ENCODE data around the gene OXCT1. TPM values are rescaled to one million over a fixed set of nuclear protein-coding genes. Genes with fewer than 3 reads are reported as not detected.

The OXCT1 gene
- total and polyA plus RNA-seq, 2 experiments from 2014 or later: 12.4 to 16.9 TPM

- Histone ChIP-seq H3K9me2 (replicated peaks; ENCODE audit: insufficient read depth) (no peaks in the 10 kb centered on the region), H3K36me3 (replicated peaks; ENCODE audit: insufficient read depth, low read depth) (no peaks in the 10 kb centered on the region), H3K27me3 (no peaks in the 10 kb centered on the region), H3K79me2 (no peaks in the 10 kb centered on the region), H2AFZ (no peak overlapping the region), H4K20me1 (ENCODE audit: insufficient read depth, poor library complexity, severe bottlenecking) (no peaks in the 10 kb centered on the region), H3K4me3 (no peak overlapping the region), H3K27ac (no peak overlapping the region), H3K4me1 (ENCODE audit: insufficient read depth) (no peaks in the 10 kb centered on the region), H3K4me2 (no peak overlapping the region), H3K9me3 (ENCODE audit: low read depth) (no peaks in the 10 kb centered on the region)
- no peak for TF ChIP-seq EZH2 (IDR thresholded peaks at IDR 0.05; ENCODE audit: borderline replicate concordance)
- TF ChIP-seq CTCF (IDR thresholded peaks at IDR 0.05; ENCODE audit: poor library complexity): no peak
- no peak for DNase-seq (ENCODE audit: low spot score)
Observed at GRCh38 chr5:41842777-41843176, 27.4 kb downstream of the OXCT1 start.

- 89% methylated on average over 4 of the region's 4 CpGs for WGBS (ENCODE audit: low lambda C conversion rate, missing lambda C conversion rate)
- Histone ChIP-seq H2AFZ (no peak overlapping the region), H3K4me3 (no peak overlapping the region), H3K4me2 (no peak overlapping the region), H3K4me1 (ENCODE audit: insufficient read depth) (no peaks in the 10 kb centered on the region), H3K27ac (no peak overlapping the region), H3K9me3 (ENCODE audit: low read depth) (no peaks in the 10 kb centered on the region), H3K36me3 (replicated peaks; ENCODE audit: insufficient read depth, low read depth) (no peaks in the 10 kb centered on the region), H3K27me3 (no peaks in the 10 kb centered on the region), H4K20me1 (ENCODE audit: insufficient read depth, poor library complexity, severe bottlenecking) (no peaks in the 10 kb centered on the region), H3K79me2 (no peaks in the 10 kb centered on the region), H3K9me2 (replicated peaks; ENCODE audit: insufficient read depth) (no peaks in the 10 kb centered on the region)
- TF ChIP-seq CTCF (IDR thresholded peaks at IDR 0.05; ENCODE audit: poor library complexity): no peak
- TF ChIP-seq EZH2phosphoT487 (IDR thresholded peaks at IDR 0.05; ENCODE audit: low read depth, severe bottlenecking, unreplicated experiment): no peak
- TF ChIP-seq EZH2 (IDR thresholded peaks at IDR 0.05; ENCODE audit: borderline replicate concordance): no peak
- no peak for DNase-seq (ENCODE audit: low spot score)
Observed at GRCh38 chr5:41841325-41841724, 28.9 kb downstream of the OXCT1 start.

- no peak overlapping the region for H3K27ac ChIP-seq
- H3K36me3 ChIP-seq (replicated peaks; ENCODE audit: insufficient read depth, low read depth): no peaks in the 10 kb centered on the region
- WGBS (ENCODE audit: low lambda C conversion rate, missing lambda C conversion rate): 86% methylated on average over 1 of the region's 1 CpG
- H2AFZ ChIP-seq: no peak overlapping the region
- no peaks in the 10 kb centered on the region for H3K79me2 ChIP-seq
- no peaks in the 10 kb centered on the region for H3K27me3 ChIP-seq
- H3K4me2 ChIP-seq: no peak overlapping the region
- no peak overlapping the region for H3K4me3 ChIP-seq
- no peak for DNase-seq (ENCODE audit: low spot score)
- no peaks in the 10 kb centered on the region for H3K9me3 ChIP-seq (ENCODE audit: low read depth)
- H3K9me2 ChIP-seq (replicated peaks; ENCODE audit: insufficient read depth): no peaks in the 10 kb centered on the region
- peaks cover 5% of the 10 kb centered on the region for H3K4me1 ChIP-seq (ENCODE audit: insufficient read depth)
- H4K20me1 ChIP-seq (ENCODE audit: insufficient read depth, poor library complexity, severe bottlenecking): no peaks in the 10 kb centered on the region
- TF ChIP-seq EZH2 (IDR thresholded peaks at IDR 0.05; ENCODE audit: borderline replicate concordance) (no peak), CTCF (IDR thresholded peaks at IDR 0.05; ENCODE audit: poor library complexity) (no peak), EZH2phosphoT487 (IDR thresholded peaks at IDR 0.05; ENCODE audit: low read depth, severe bottlenecking, unreplicated experiment) (no peak)
Observed at GRCh38 chr5:41840251-41840650, 30.0 kb downstream of the OXCT1 start.

GRCh38 chr5:41837793-41838192 is 32.4 kb downstream of the OXCT1 start:
- Histone ChIP-seq H3K79me2 (no peaks in the 10 kb centered on the region), H3K4me1 (ENCODE audit: insufficient read depth) (peaks cover 5% of the 10 kb centered on the region), H4K20me1 (ENCODE audit: insufficient read depth, poor library complexity, severe bottlenecking) (no peaks in the 10 kb centered on the region), H3K27ac (no peak overlapping the region), H2AFZ (no peak overlapping the region), H3K36me3 (replicated peaks; ENCODE audit: insufficient read depth, low read depth) (no peaks in the 10 kb centered on the region), H3K4me2 (no peak overlapping the region), H3K27me3 (no peaks in the 10 kb centered on the region), H3K9me3 (ENCODE audit: low read depth) (no peaks in the 10 kb centered on the region), H3K4me3 (no peak overlapping the region), H3K9me2 (replicated peaks; ENCODE audit: insufficient read depth) (no peaks in the 10 kb centered on the region)
- WGBS (ENCODE audit: low lambda C conversion rate, missing lambda C conversion rate): 98% methylated on average over 3 of the region's 3 CpGs
- DNase-seq (ENCODE audit: low spot score): no peak
- TF ChIP-seq EZH2 (IDR thresholded peaks at IDR 0.05; ENCODE audit: borderline replicate concordance): no peak
